ENCODE data around the gene CYTH2.
"Not testable (repeated sequence)": the region's sequence is repeated elsewhere in the genome, so short reads cannot be mapped to it uniquely, and the experiment has no call there.

The CYTH2 gene

DNA sequence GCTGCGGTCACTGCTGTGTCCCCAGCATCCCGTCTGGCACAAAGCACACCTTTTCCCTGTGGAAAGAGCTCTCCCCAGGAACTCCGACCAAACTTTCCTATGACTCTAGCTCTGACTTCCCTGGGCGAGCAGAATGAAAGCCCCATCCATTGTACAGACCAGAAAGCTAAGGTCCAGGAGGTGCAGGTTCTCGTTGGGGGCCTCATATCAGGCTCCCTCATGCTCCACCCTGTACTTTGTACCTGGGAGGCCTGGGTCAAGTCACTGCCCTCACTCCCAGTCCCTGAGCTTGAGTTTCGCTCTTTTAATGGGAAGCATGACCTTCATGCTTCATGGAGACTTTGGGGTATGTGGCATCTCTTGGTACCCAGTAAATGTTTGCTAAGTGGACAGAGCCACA, 18.4 kb downstream of the CYTH2 start:
- no peak for DNase-seq (ENCODE audit: low read depth)
- H3K4me3 ChIP-seq (ENCODE audit: control insufficient read depth, low read depth, low read length) = no peak overlapping the region
- TF ChIP-seq, protein P1, sequence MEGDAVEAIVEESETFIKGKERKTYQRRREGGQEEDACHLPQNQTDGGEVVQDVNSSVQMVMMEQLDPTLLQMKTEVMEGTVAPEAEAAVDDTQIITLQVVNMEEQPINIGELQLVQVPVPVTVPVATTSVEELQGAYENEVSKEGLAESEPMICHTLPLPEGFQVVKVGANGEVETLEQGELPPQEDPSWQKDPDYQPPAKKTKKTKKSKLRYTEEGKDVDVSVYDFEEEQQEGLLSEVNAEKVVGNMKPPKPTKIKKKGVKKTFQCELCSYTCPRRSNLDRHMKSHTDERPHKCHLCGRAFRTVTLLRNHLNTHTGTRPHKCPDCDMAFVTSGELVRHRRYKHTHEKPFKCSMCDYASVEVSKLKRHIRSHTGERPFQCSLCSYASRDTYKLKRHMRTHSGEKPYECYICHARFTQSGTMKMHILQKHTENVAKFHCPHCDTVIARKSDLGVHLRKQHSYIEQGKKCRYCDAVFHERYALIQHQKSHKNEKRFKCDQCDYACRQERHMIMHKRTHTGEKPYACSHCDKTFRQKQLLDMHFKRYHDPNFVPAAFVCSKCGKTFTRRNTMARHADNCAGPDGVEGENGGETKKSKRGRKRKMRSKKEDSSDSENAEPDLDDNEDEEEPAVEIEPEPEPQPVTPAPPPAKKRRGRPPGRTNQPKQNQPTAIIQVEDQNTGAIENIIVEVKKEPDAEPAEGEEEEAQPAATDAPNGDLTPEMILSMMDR (IDR thresholded peaks at IDR 0.05; ENCODE audit: control insufficient read depth, insufficient read depth, low read depth, low read length, missing control alignments) = no peak

DNA sequence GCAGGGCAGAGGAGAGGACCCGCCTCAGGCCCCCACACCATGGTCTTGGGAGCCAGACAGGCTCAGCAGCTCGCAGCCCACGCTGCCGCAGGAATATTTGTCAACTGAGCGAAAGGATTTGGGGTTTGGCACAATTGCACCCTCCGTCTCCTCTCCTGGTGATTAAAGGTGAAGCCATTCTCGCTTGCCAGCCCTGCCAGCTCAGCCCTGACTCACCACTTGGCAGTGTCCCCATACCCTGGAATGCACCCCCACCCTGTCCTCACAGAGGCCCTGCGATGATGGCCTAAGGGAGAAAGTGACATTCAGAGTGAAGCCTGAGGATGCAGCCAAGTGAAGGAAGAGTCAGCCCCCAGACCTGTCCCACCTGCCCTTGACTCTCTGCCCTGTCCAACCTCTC, 18.8 kb downstream of the CYTH2 start:
- DNase-seq (ENCODE audit: low read depth) = peak; percentile 44
- H3K4me3 ChIP-seq (ENCODE audit: control insufficient read depth, low read depth, low read length) = no peak overlapping the region

DNA sequence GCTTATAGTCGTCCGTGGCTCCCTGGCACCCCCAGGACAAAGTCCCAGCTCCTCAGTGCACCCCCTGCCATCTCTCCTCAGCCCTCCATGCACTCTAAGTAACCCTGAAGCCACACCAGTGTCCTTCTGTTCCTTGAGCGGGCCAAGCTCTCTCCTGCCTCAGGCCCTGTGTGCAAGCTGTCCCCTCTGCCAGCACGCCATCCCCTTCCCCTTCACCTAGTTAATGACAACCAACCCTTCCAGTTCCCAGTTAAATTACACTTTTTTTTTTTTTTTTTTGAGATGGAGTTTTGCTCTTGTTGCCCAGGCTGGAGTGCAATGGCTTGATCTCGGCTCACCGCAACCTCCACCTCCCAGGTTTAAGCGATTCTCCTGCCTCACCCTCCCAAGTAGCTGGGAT, 19.3 kb downstream of the CYTH2 start:
- not testable (repeated sequence) for DNase-seq (ENCODE audit: low read depth); H3K4me3 ChIP-seq (ENCODE audit: control insufficient read depth, low read depth, low read length)

More for the DNA sequence above, 18.8 kb downstream of the CYTH2 start:
- TF ChIP-seq, protein P1 (IDR thresholded peaks at IDR 0.05; ENCODE audit: control insufficient read depth, insufficient read depth, low read depth, low read length, missing control alignments) = no peak

DNA sequence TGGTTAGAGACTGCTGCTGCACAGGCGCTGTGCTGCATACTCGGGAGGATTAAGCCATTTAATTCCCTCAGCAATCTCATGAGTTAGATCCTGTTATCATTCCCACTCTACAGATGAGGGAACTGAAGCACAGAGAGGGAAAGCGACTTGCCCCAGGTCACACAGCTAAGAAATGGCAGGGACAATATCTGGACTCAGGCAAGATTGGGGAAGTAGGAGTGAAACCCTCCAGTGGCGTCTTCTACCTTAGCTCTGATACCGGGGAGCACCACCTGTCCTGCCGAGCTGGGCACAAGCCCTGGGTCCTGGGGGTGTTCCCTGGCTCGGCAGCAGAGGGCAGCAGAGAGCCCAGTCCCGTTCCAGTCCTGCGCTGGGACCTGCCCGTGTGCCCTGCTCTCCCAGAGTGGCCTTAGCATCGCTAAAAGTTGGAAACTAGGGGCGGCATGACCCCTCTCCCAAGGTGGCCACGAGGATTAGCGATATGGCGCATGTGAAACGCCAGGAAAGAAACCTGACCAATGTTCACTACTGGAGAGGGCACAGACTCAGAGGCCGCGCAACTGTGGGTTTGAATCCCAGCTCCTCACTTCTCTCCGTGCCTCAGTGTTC, 20.5 kb downstream of the CYTH2 start:
- H3K4me3 ChIP-seq (ENCODE audit: control insufficient read depth, low read depth, low read length) = no peak overlapping the region
- TF ChIP-seq, protein P1 (IDR thresholded peaks at IDR 0.05; ENCODE audit: control insufficient read depth, insufficient read depth, low read depth, low read length, missing control alignments) = peak; percentile 95
- DNase-seq (ENCODE audit: low read depth) = no peak

DNA sequence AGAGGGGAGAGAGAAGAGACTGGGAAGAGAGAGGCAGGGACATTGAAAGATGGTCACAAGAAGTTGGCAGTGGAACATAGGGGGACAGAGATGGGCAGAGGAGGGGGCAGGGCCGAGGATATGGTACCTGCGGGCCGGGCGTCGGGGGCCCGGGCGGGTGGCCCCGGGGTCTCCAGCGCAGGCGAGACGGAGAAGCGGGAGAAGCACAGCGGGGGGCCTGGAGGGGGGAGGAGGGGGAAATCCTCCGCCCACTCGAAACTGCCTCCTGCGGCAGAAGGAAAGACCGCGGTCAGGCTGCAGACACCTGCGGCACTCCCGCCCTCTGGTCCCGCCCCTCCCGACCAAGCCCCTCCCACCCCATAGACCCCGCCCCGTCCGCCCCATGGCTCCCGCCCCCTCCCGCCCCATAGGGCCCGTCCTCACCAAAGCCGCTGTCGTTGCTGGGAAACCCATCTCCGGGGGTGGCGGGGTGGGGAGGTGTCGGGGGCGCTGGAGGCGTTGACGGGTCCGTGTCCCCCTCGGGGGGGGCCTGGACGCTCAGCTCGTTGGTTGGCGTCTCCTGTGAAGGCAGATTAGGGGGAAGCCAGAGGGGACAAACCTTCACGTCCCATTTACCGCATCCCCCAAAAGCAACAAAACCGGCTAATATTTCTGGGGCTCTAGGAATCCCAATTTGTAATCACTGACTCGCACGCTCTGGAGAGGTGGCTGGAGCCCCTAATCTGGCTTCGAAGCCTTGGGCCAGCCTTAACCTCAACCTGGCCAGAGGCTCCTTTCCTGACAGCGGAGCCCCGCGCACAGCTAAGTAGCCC, 22.0 kb downstream of the CYTH2 start:
- no peak overlapping the region for H3K4me3 ChIP-seq (ENCODE audit: control insufficient read depth, low read depth, low read length)
- TF ChIP-seq, protein P1 (IDR thresholded peaks at IDR 0.05; ENCODE audit: control insufficient read depth, insufficient read depth, low read depth, low read length, missing control alignments) = no peak
- DNase-seq (ENCODE audit: low read depth) = no peak

DNA sequence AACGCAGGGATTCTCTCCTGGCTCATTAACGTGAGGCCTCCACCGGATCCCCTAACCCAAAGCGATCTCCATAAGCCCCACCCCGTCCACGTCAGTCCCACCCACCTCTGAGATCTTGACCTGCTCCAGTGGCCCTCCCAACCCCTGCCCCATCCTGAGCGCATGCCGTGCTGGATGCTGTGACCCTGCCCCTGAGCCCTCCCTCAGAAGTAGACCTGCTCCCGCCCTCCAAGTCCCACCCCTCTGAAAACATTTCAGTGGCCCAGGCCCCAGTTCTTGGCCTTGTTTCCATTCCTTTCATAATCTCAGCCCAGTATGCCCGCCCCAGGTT, 22.6 kb downstream of the CYTH2 start:
- TF ChIP-seq, protein P1 (IDR thresholded peaks at IDR 0.05; ENCODE audit: control insufficient read depth, insufficient read depth, low read depth, low read length, missing control alignments) = no peak
- no peak for DNase-seq (ENCODE audit: low read depth)
- no peak overlapping the region for H3K4me3 ChIP-seq (ENCODE audit: control insufficient read depth, low read depth, low read length)

DNA sequence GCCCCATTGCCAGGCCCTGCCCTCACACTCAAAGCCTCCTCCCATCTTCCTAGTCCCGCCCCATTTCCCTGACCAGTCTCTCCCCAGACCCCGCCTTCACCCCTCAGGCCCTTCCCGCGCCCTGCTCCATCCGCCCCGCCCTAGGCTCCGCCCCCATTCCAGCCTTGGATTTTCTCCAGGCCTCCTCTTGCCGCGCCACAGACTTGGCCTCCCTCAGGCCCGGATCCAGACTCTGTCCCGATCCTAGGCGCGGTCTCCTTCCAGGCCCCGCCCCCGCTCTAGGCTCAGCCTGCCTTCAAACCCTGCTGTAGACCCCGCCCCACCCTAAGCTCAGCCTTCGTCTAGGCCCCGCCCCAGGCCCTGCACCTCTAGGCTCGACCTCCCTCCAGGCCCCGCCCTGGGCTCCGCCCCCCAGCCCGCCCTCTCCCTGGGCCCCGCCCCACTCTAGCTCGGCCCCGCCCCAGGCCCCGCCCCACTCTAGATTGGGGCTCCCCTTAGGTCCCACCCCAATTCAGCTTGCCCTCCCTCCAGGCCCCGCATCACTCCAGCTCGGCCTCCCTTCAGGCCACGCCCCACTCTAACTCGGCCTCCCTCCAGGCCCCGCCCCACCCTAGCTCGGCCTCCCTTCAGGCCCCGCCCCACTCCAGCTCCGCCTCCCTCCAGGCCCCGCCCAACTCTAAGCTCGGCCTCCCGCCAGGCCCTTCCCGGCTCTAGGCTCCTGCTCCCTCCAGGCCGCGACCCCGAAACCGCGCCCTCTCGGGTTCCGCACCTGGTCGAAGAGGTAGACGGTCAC, 24.0 kb downstream of the CYTH2 start:
- H3K4me3 ChIP-seq (ENCODE audit: control insufficient read depth, low read depth, low read length) = peak overlapping the region; percentile 63
- TF ChIP-seq, protein P1 (IDR thresholded peaks at IDR 0.05; ENCODE audit: control insufficient read depth, insufficient read depth, low read depth, low read length, missing control alignments) = no peak
- peak; percentile 88 for DNase-seq (ENCODE audit: low read depth)
